ENCODE results near the gene PAX2. TPM values are rescaled to one million over a fixed set of nuclear protein-coding genes. Genes with fewer than 3 reads are reported as not detected.

The PAX2 gene
- total RNA-seq, 4 donors from 2014 or later, result not detected

- intact Hi-C loops (cut with DNase I), result no loop called here
- Histone ChIP-seq H3K27me3 (peaks cover 0 to 64% (median 6%) of the 10 kb centered on the region in 4 donors), H3K9me3 (no peaks in the 10 kb centered on the region), H3K4me3 (no peak overlapping the region), H3K27ac (replicated peaks in 1 of 4) (no peak overlapping the region), H3K4me1 (peaks cover 0 to 3% (median 0%) of the 10 kb centered on the region in 4 donors), H3K36me3 (no peaks in the 10 kb centered on the region)
- 63% methylated on average over 23 of the region's 24 CpGs for WGBS
- no peak for DNase-seq (ENCODE audit: extremely low spot score)
- TF ChIP-seq POLR2A (IDR thresholded peaks at IDR 0.05; ENCODE audit: low read depth) (no peak), EP300 (IDR thresholded peaks at IDR 0.05) (no peak), POLR2AphosphoS5 (IDR thresholded peaks at IDR 0.05) (no peak), CTCF (IDR thresholded peaks at IDR 0.05) (no peak)
These were observed 131.4 kb downstream of the PAX2 start for GRCh38 chr10:100876585-100877460.

GRCh38 chr10:100877461-100877850 lies 132.1 kb downstream of the PAX2 start:
- intact Hi-C loops (cut with DNase I), result no loop called here
- Histone ChIP-seq H3K27ac (replicated peaks in 1 of 4) (no peak overlapping the region), H3K36me3 (no peaks in the 10 kb centered on the region), H3K4me1 (peaks cover 0 to 5% (median 3%) of the 10 kb centered on the region in 4 donors), H3K9me3 (no peaks in the 10 kb centered on the region), H3K27me3 (peaks cover 0 to 64% (median 6%) of the 10 kb centered on the region in 4 donors), H3K4me3 (no peak overlapping the region)
- no peak for DNase-seq (ENCODE audit: extremely low spot score)
- 82% methylated on average over 11 of the region's 11 CpGs for WGBS
- TF ChIP-seq POLR2AphosphoS5 (IDR thresholded peaks at IDR 0.05), result no peak
- TF ChIP-seq POLR2A (IDR thresholded peaks at IDR 0.05; ENCODE audit: low read depth), result no peak
- TF ChIP-seq EP300 (IDR thresholded peaks at IDR 0.05), result no peak
- TF ChIP-seq CTCF (IDR thresholded peaks at IDR 0.05), result no peak

GRCh38 chr10:100878291-100878910 lies 133.0 kb downstream of the PAX2 start:
- no peak for DNase-seq (ENCODE audit: extremely low spot score)
- Histone ChIP-seq H3K4me1 (peaks cover 0 to 10% (median 6%) of the 10 kb centered on the region in 4 donors), H3K27me3 (peaks cover 0 to 64% (median 6%) of the 10 kb centered on the region in 4 donors), H3K9me3 (no peaks in the 10 kb centered on the region), H3K4me3 (no peak overlapping the region), H3K36me3 (no peaks in the 10 kb centered on the region), H3K27ac (replicated peaks in 1 of 4) (no peak overlapping the region)
- TF ChIP-seq EP300 (IDR thresholded peaks at IDR 0.05) (no peak), CTCF (IDR thresholded peaks at IDR 0.05) (peak; percentile 37 to 46 (median 41))
- intact Hi-C loops (cut with DNase I), result no loop called here
- WGBS, result 24% methylated on average over 5 of the region's 5 CpGs

Other genes with a start within 250 kb of the PAX2 start
- 1 to 10 TPM; 2.8 to 5.2 (median 4.1) TPM for gene SEC31B, start 225.7 kb upstream of the PAX2 start, total RNA-seq
- 100 to 1,000 TPM; 231 to 315 (median 279) TPM for gene NDUFB8, start 215.7 kb upstream of the PAX2 start, total RNA-seq
- gene HIF1AN, start 209.6 kb upstream of the PAX2 start, total RNA-seq, result 10 to 100 TPM in 3 of 4 donors, 1 to 10 TPM in 1; 7.6 to 15.4 (median 13.6) TPM
- 10 to 100 TPM; 19.1 to 34.1 (median 20.8) TPM for gene SLF2, start 167.4 kb downstream of the PAX2 start, total RNA-seq
- 1 to 10 TPM in 3 of 4 donors, under 1 TPM in 1; 0.66 to 2.5 (median 1.4) TPM for gene SEMA4G, start 223.9 kb downstream of the PAX2 start, total RNA-seq
- 10 to 100 TPM; 54.4 to 98.8 (median 82.4) TPM for gene MRPL43, start 241.9 kb downstream of the PAX2 start, total RNA-seq
- 10 to 100 TPM in 2 of 4 donors, 1 to 10 TPM in 2; 3.7 to 11.1 (median 9.0) TPM for gene TWNK, start 242.0 kb downstream of the PAX2 start, total RNA-seq